ENCODE results near the gene KLHL7.

- no peak for TF ChIP-seq CTCF (IDR thresholded peaks at IDR 0.05; ENCODE audit: low read depth, low read length)
- TF ChIP-seq MYC (IDR thresholded peaks at IDR 0.05; ENCODE audit: low read depth, low read length) = no peak
- no peak for TF ChIP-seq POLR2A (IDR thresholded peaks at IDR 0.05; ENCODE audit: extremely low read depth, insufficient read length)
Observed at GRCh38 chr7:23109470-23109869, 3.9 kb downstream of the KLHL7 start.

Data from NB4 (cell line).